Measurements from ENCODE around the gene SPI1.

Gene SPI1

GRCh38 chr11:47356998-47357329, 21.4 kb downstream of the SPI1 start:
- Histone ChIP-seq H3K9me3 (ENCODE audit: control insufficient read depth, insufficient read depth, low read length) (no peaks in the 10 kb centered on the region), H3K27me3 (ENCODE audit: control insufficient read depth, insufficient read depth, low read length) (no peaks in the 10 kb centered on the region), H3K4me1 (ENCODE audit: control insufficient read depth, insufficient read depth, low read length) (no peaks in the 10 kb centered on the region), H3K27ac (ENCODE audit: low read length) (no peak overlapping the region), H3K4me3 (ENCODE audit: low read length) (no peak overlapping the region), H3K36me3 (ENCODE audit: control insufficient read depth, insufficient read depth, low read length) (no peaks in the 10 kb centered on the region)
- whole genome bisulfite sequencing (ENCODE audit: insufficient coverage, insufficient read length), result no CpG with 5 or more reads among the region's 1 CpG
- no peak for DNase-seq (ENCODE audit: low read depth, low spot score)

GRCh38 chr11:47356129-47356997, 22.0 kb downstream of the SPI1 start:
- DNase-seq (ENCODE audit: low read depth, low spot score), result no peak
- no peak overlapping the region for H3K27ac ChIP-seq (ENCODE audit: low read length)
- no peaks in the 10 kb centered on the region for H3K36me3 ChIP-seq (ENCODE audit: control insufficient read depth, insufficient read depth, low read length)
- H3K4me3 ChIP-seq (ENCODE audit: low read length), result no peak overlapping the region
- 0 out of 2 replicates have a peak, but pooled peaks cover 2% of the 10 kb centered on the region for H3K4me1 ChIP-seq (ENCODE audit: control insufficient read depth, insufficient read depth, low read length)
- no peaks in the 10 kb centered on the region for H3K27me3 ChIP-seq (ENCODE audit: control insufficient read depth, insufficient read depth, low read length)
- H3K9me3 ChIP-seq (ENCODE audit: control insufficient read depth, insufficient read depth, low read length), result no peaks in the 10 kb centered on the region
- WGBS (ENCODE audit: insufficient coverage, insufficient read length), result 100% methylated on average over 5 of the region's 9 CpGs

- Histone ChIP-seq H3K4me1 (ENCODE audit: control insufficient read depth, insufficient read depth, low read length) (peaks cover 2% of the 10 kb centered on the region; the same call in 1 of the 2 replicates), H3K4me3 (ENCODE audit: low read length) (peak overlapping the region; percentile 43; the same call in 1 of the 2 replicates), H3K27ac (ENCODE audit: low read length) (no peak overlapping the region), H3K36me3 (ENCODE audit: control insufficient read depth, insufficient read depth, low read length) (no peaks in the 10 kb centered on the region), H3K9me3 (ENCODE audit: control insufficient read depth, insufficient read depth, low read length) (no peaks in the 10 kb centered on the region), H3K27me3 (ENCODE audit: control insufficient read depth, insufficient read depth, low read length) (no peaks in the 10 kb centered on the region)
- WGBS (ENCODE audit: insufficient coverage, insufficient read length), result 100% methylated on average over 4 of the region's 47 CpGs
- peak; percentile 95 for DNase-seq (ENCODE audit: low read depth, low spot score)
These were observed 22.8 kb downstream of the SPI1 start for GRCh38 chr11:47355283-47356128.

GRCh38 chr11:47354913-47355282, 23.4 kb downstream of the SPI1 start:
- Histone ChIP-seq H3K27ac (ENCODE audit: low read length) (no peak overlapping the region), H3K27me3 (ENCODE audit: control insufficient read depth, insufficient read depth, low read length) (no peaks in the 10 kb centered on the region), H3K36me3 (ENCODE audit: control insufficient read depth, insufficient read depth, low read length) (no peaks in the 10 kb centered on the region), H3K4me1 (ENCODE audit: control insufficient read depth, insufficient read depth, low read length) (peaks cover 2% of the 10 kb centered on the region; the same call in 1 of the 2 replicates), H3K9me3 (ENCODE audit: control insufficient read depth, insufficient read depth, low read length) (no peaks in the 10 kb centered on the region), H3K4me3 (ENCODE audit: low read length) (peak overlapping the region; percentile 43; the same call in 1 of the 2 replicates)
- DNase-seq (ENCODE audit: low read depth, low spot score), result no peak
- no CpG with 5 or more reads among the region's 32 CpGs for WGBS (ENCODE audit: insufficient coverage, insufficient read length)

- no peak overlapping the region for H3K4me3 ChIP-seq (ENCODE audit: low read length)
- H3K36me3 ChIP-seq (ENCODE audit: control insufficient read depth, insufficient read depth, low read length), result no peaks in the 10 kb centered on the region
- peaks cover 2% of the 10 kb centered on the region; the same call in 1 of the 2 replicates for H3K4me1 ChIP-seq (ENCODE audit: control insufficient read depth, insufficient read depth, low read length)
- WGBS (ENCODE audit: insufficient coverage, insufficient read length), result no CpG with 5 or more reads among the region's 15 CpGs
- H3K27me3 ChIP-seq (ENCODE audit: control insufficient read depth, insufficient read depth, low read length), result no peaks in the 10 kb centered on the region
- H3K9me3 ChIP-seq (ENCODE audit: control insufficient read depth, insufficient read depth, low read length), result no peaks in the 10 kb centered on the region
- no peak for DNase-seq (ENCODE audit: low read depth, low spot score)
- H3K27ac ChIP-seq (ENCODE audit: low read length), result no peak overlapping the region
These were observed 24.2 kb downstream of the SPI1 start for GRCh38 chr11:47353978-47354774.

- no peaks in the 10 kb centered on the region for H3K9me3 ChIP-seq (ENCODE audit: control insufficient read depth, insufficient read depth, low read length)
- H3K27me3 ChIP-seq (ENCODE audit: control insufficient read depth, insufficient read depth, low read length), result no peaks in the 10 kb centered on the region
- no CpG with 5 or more reads among the region's 5 CpGs for WGBS (ENCODE audit: insufficient coverage, insufficient read length)
- H3K4me3 ChIP-seq (ENCODE audit: low read length), result no peak within 1 kb of the TSS
- DNase-seq (ENCODE audit: low read depth, low spot score), result no peak
- H3K27ac ChIP-seq (ENCODE audit: low read length), result no peak within 1 kb of the TSS
- H3K36me3 ChIP-seq (ENCODE audit: control insufficient read depth, insufficient read depth, low read length), result no peaks in the 10 kb centered on the region; the same call in 1 of the 2 replicates
- peaks cover 2% of the 10 kb centered on the region; the same call in 1 of the 2 replicates for H3K4me1 ChIP-seq (ENCODE audit: control insufficient read depth, insufficient read depth, low read length)
These were observed 25.8 kb downstream of the SPI1 start, which contains the start of gene MYBPC3 for GRCh38 chr11:47352556-47352955. MYBPC3 (minus strand) TSS chr11:47352702; CDS start chr11:47352647, 55 bp downstream.

GRCh38 chr11:47351156-47352126, 26.9 kb downstream of the SPI1 start:
- Histone ChIP-seq H3K4me1 (ENCODE audit: control insufficient read depth, insufficient read depth, low read length) (peaks cover 2% of the 10 kb centered on the region; the same call in 1 of the 2 replicates), H3K36me3 (ENCODE audit: control insufficient read depth, insufficient read depth, low read length) (no peaks in the 10 kb centered on the region; the same call in 1 of the 2 replicates), H3K27ac (ENCODE audit: low read length) (no peak overlapping the region), H3K27me3 (ENCODE audit: control insufficient read depth, insufficient read depth, low read length) (no peaks in the 10 kb centered on the region), H3K9me3 (ENCODE audit: control insufficient read depth, insufficient read depth, low read length) (no peaks in the 10 kb centered on the region), H3K4me3 (ENCODE audit: low read length) (no peak overlapping the region)
- no CpG with 5 or more reads among the region's 29 CpGs for WGBS (ENCODE audit: insufficient coverage, insufficient read length)
- no peak for DNase-seq (ENCODE audit: low read depth, low spot score)

- no CpG with 5 or more reads among the region's 9 CpGs for WGBS (ENCODE audit: insufficient coverage, insufficient read length)
These were observed 28.0 kb downstream of the SPI1 start for GRCh38 chr11:47350315-47350714.

GRCh38 chr11:47349521-47350095, 28.7 kb downstream of the SPI1 start:
- DNase-seq (ENCODE audit: low read depth, low spot score), result no peak

More at GRCh38 chr11:47350315-47350714, 28.0 kb downstream of the SPI1 start:
- H3K4me3 ChIP-seq (ENCODE audit: low read length), result no peak overlapping the region
- no peak for DNase-seq (ENCODE audit: low read depth, low spot score)
- H3K27ac ChIP-seq (ENCODE audit: low read length), result no peak overlapping the region
- H3K27me3 ChIP-seq (ENCODE audit: control insufficient read depth, insufficient read depth, low read length), result no peaks in the 10 kb centered on the region
- no peaks in the 10 kb centered on the region; the same call in 1 of the 2 replicates for H3K36me3 ChIP-seq (ENCODE audit: control insufficient read depth, insufficient read depth, low read length)
- H3K4me1 ChIP-seq (ENCODE audit: control insufficient read depth, insufficient read depth, low read length), result peaks cover 2% of the 10 kb centered on the region; the same call in 1 of the 2 replicates
- H3K9me3 ChIP-seq (ENCODE audit: control insufficient read depth, insufficient read depth, low read length), result no peaks in the 10 kb centered on the region

More at GRCh38 chr11:47349521-47350095, 28.7 kb downstream of the SPI1 start:
- Histone ChIP-seq H3K27ac (ENCODE audit: low read length) (no peak overlapping the region), H3K27me3 (ENCODE audit: control insufficient read depth, insufficient read depth, low read length) (no peaks in the 10 kb centered on the region), H3K4me3 (ENCODE audit: low read length) (no peak overlapping the region), H3K36me3 (ENCODE audit: control insufficient read depth, insufficient read depth, low read length) (no peaks in the 10 kb centered on the region; the same call in 1 of the 2 replicates), H3K4me1 (ENCODE audit: control insufficient read depth, insufficient read depth, low read length) (peaks cover 2% of the 10 kb centered on the region; the same call in 1 of the 2 replicates), H3K9me3 (ENCODE audit: control insufficient read depth, insufficient read depth, low read length) (no peaks in the 10 kb centered on the region)
- WGBS (ENCODE audit: insufficient coverage, insufficient read length), result no CpG with 5 or more reads among the region's 23 CpGs
